Heart left ventricle (tissue), 16 donors: Measurements from ENCODE around the gene SRPX. TPM values are rescaled to one million over a fixed set of nuclear protein-coding genes. Genes with fewer than 3 reads are reported as not detected.

ENCODE experiments used
- ATAC-seq, 4 donors: fragments of 200-7000 bp; cut with Tn5 transposase; one replicate each; pipeline ENCODE4 v1.9.1; 2020 to 2022; ENCODE audit warnings: moderate library complexity in 4 of 4, mild to moderate bottlenecking in 3 of 4, moderate number of reproducible peaks in 1 of 4
- DNase-seq, 5 donors: peaks; one replicate each; pipeline ENCODE4 v3.0.0-alpha.2; 2020
- H3K27ac ChIP-seq, 12 donors: fragments of 200-600 bp; sonication (generic) in 4 of 12; one replicate each; pipeline versions ENCODE4 v1.5.0 to v1.8.0; 2016 to 2022; ENCODE audit warnings: mild to moderate bottlenecking in 2 of 12
- H3K27me3 ChIP-seq, 9 donors: fragments of 200-600 bp; sonication (generic) in 2 of 9; one replicate each; pipeline versions ENCODE4 v1.5.1 to v1.8.0; 2016 to 2022; ENCODE audit warnings: mild to moderate bottlenecking in 3 of 9
- H3K36me3 ChIP-seq, 9 donors: fragments of 200-600 bp; sonication (generic) in 2 of 9; one replicate each; pipeline versions ENCODE4 v1.5.0 to v1.8.0; 2018 to 2022; ENCODE audit warnings: mild to moderate bottlenecking in 2 of 9
- H3K4me1 ChIP-seq, 12 donors: fragments of 200-600 bp; sonication (generic) in 4 of 12; one replicate each; pipeline versions ENCODE4 v1.5.0 to v1.8.0; 2016 to 2022; ENCODE audit warnings: mild to moderate bottlenecking in 3 of 12
- H3K4me3 ChIP-seq, 12 donors: fragments of 200-600 bp; sonication (generic) in 4 of 12; one replicate each; pipeline versions ENCODE4 v1.5.0 to v1.8.0; 2017 to 2022; ENCODE audit warnings: mild to moderate bottlenecking in 9 of 12, moderate library complexity in 4 of 12
- H3K9me3 ChIP-seq, 12 donors: fragments of 200-600 bp; sonication (generic) in 4 of 12; one replicate each; pipeline versions ENCODE4 v1.5.0 to v1.8.0; 2016 to 2022; ENCODE audit warnings: mild to moderate bottlenecking in 1 of 12
- POLR2A ChIP-seq, 2 donors: fragments of 450-650 bp; IDR thresholded peaks; one replicate each; pipeline ENCODE4 v1.6.1; 2017; ENCODE audit warnings: antibody characterized with exemption in 2 of 2, mild to moderate bottlenecking in 2 of 2, moderate library complexity in 2 of 2
- WGBS, 4 donors: extraction: QIAGEN DNeasy Blood & Tissue Kit in 2 of 4; methylation state at CpG; one replicate each; pipeline versions ENCODE4 v1.1.5 to v1.1.7; 2013 to 2018; 5-methylcytosine and 5-hydroxymethylcytosine counted together
- intact Hi-C, 10 donors: fragments of 100-400 bp; cut with DNase I; formaldehyde crosslinking; loops; one replicate each; pipeline versions ENCODE4 v1.11.1 to v1.14.2; 2022
- polyA plus RNA-seq, 2 donors: library from polyadenylated mRNA; stranded (reverse); fragments of 200-250 nt; gene quantifications; one replicate each; pipeline ENCODE4 v1.2.3, GENCODE V29; 2013
- total RNA-seq, 9 donors: library from RNA; depleted of rRNA in 2 of 9; stranded (reverse); fragments of >200 nt in 2 of 9; fragmentation: NEBNext Ultra II Directional in 3 of 9; extraction: Animal tissue kit (Norgen Biotek cat#: 25700) in 3 of 9; gene quantifications; one replicate each; pipeline versions ENCODE4 v1.1.0 to v1.2.4, GENCODE V29; 2016 to 2023
- TF ChIP-seq, protein P1 (sequence below), 12 donors: fragments of 200-600 bp; sonication (generic) in 4 of 12; IDR thresholded peaks; one replicate each; pipeline versions ENCODE4 v1.5.0 to v1.8.0; 2018 to 2022; ENCODE audit warnings: antibody characterized with exemption in 12 of 12, mild to moderate bottlenecking in 5 of 12
- donor health status: ischemic (EF 13 %, LVEDD 7.1; RV severe dilation, severe dysfunction).
- donor health status: healthy with polysubstance abuse.
- donor health status: DM: no; HTN: yes; CAD: no.
- donor health status: DM: no; HTN: no; CAD: no.
- donor health status: ischemic (EF 25% LVEDD 6.9; RV normal size, moderate dysfunction).
- donor health status: ischemic (EF 25% LVEDD 5.7; RV mildly dilated, moderate dysfunction).
- donor health status: healthy.
- donor health status: DM: yes; HTN: yes; CAD: no.
- donor health status: ischemic (EF 35%, LVEDD 5.7; RV mildly dilated, moderate dysfunction).
- donor health status: nonischemic (EF 11% LVEDD 7.7; RV severe dilation, severe dysfunction).
- donor health status: DM: yes; HTN: yes; CAD: no.
- donor health status: PGD.
- donor health status: ischemic (EF 29% LVEDD 5.4; RV normal size, mild dysfunction).
- donor health status: nonischemic (EF 23%, LVEDD 6.1; RV moderate dilation, normal function).

Gene SRPX
- total and polyA plus RNA-seq, 11 donors = 38.2 to 137 (median 53.8) TPM

DNA sequence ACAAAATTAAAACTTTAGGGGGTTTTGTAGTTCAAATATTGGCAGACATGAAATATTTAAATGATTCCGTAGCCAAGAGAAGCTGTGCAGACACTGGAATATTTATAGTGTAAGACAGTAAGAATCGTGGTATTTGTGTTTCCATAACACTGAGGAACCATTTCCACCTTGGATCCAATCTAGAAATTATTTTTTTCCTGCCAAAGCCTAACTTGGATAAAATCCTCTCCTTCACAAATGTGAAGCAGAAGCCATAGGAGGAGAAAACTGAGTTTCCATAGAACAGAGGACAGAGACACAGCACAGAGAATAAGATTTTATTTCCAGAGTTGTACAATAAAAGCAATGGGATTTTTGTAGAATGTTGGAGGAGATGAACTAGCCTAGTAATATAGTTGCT lies 19.9 kb upstream of the SRPX start:
- Histone ChIP-seq H3K27ac (no peak overlapping the region), H3K36me3 (no peaks in the 10 kb centered on the region), H3K27me3 (peaks cover 0 to 8% (median 0%) of the 10 kb centered on the region in 9 donors), H3K4me3 (no peak overlapping the region), H3K4me1 (no peaks in the 10 kb centered on the region), H3K9me3 (no peaks in the 10 kb centered on the region)
- ATAC-seq = no peak
- no peak for DNase-seq
- intact Hi-C loops = no loop called here
- 72 to 93% (median 76%) methylated on average over 2 of the region's 2 CpGs for WGBS, 4 donors
- TF ChIP-seq, protein P1, sequence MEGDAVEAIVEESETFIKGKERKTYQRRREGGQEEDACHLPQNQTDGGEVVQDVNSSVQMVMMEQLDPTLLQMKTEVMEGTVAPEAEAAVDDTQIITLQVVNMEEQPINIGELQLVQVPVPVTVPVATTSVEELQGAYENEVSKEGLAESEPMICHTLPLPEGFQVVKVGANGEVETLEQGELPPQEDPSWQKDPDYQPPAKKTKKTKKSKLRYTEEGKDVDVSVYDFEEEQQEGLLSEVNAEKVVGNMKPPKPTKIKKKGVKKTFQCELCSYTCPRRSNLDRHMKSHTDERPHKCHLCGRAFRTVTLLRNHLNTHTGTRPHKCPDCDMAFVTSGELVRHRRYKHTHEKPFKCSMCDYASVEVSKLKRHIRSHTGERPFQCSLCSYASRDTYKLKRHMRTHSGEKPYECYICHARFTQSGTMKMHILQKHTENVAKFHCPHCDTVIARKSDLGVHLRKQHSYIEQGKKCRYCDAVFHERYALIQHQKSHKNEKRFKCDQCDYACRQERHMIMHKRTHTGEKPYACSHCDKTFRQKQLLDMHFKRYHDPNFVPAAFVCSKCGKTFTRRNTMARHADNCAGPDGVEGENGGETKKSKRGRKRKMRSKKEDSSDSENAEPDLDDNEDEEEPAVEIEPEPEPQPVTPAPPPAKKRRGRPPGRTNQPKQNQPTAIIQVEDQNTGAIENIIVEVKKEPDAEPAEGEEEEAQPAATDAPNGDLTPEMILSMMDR (IDR thresholded peaks at IDR 0.05) = no peak
- TF ChIP-seq POLR2A (IDR thresholded peaks at IDR 0.05) = no peak

DNA sequence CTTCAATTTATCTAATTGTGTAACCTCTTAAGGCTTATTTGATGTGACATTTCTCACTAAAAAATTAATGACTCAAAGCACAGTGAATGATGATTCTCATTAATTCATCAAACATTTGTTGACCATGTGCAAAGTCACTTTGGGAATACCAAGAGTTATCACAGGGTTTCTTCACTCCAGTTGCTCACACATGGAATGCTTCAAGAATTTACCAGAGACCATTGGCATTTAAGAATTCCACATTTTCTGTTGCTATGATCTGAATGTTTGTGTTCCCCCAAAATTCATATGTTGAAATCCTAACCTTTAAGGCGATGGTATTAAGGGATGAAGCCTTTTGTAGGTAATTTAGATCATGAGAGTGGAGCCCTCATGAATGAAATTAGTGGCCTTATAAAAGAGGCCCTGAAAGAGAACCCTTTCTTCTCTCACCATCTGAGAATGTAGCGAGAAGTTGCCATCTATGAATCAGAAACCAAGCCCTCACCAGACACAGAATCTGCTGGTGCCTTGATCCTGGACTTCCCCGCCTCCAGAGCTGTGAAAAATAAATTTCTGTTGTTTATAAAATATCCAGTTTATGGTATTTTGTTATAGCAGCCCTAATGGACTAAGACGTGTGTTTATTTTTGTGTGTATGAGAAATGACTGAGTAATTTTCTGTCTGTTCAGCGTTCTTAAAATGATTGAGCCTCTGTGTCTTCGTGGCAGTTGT lies 16.4 kb upstream of the SRPX start:
- Histone ChIP-seq H3K27ac (no peak overlapping the region), H3K9me3 (no peaks in the 10 kb centered on the region), H3K27me3 (peaks cover 0 to 3% (median 0%) of the 10 kb centered on the region in 9 donors), H3K36me3 (no peaks in the 10 kb centered on the region), H3K4me3 (no peak overlapping the region), H3K4me1 (peaks cover 0 to 17% (median 0%) of the 10 kb centered on the region in 12 donors)
- 70 to 97% (median 83%) methylated on average over 6 of the region's 6 CpGs for WGBS, 4 donors
- intact Hi-C loops = no loop called here
- TF ChIP-seq POLR2A (IDR thresholded peaks at IDR 0.05) = no peak
- TF ChIP-seq, protein P1 (IDR thresholded peaks at IDR 0.05) = no peak
- DNase-seq (no peak), ATAC-seq (no peak)

DNA sequence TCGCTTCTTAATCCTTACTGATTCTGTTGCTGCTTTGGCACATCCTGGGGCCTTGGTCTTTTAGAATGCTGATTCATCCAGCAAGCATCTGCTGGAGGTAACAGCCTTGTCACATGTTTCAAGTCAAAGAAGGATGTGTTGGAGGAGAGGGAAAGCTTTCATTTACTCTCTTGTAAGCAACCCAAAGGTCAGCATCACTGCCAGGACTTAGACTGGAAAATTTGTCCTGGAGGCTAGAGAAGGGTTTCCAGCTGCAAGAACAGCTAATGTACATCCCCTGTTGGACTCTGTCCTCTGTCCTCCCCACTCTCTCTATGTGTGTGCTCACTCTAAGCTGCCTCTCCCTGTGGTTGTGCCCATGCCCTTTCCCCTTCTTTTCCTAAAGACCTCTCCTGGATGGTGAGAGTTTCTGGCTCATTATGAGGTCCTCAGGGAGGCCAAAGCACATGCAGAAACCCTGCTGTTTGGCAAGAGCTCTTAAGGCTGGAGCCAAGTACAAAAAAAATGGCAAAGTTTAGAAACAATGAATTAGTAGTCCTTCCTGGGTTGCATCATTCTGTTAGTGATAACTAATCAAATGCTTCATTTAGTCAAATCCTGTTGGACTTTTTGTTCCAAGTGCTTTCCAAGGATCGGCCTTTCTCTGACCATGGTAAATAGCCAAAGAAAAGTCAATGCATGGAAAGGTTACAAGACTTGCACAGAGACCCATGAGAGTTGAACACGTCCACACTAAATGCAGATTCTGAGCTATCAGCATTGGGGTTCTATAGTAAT lies 13.4 kb upstream of the SRPX start:
- Histone ChIP-seq H3K4me3 (no peak overlapping the region), H3K9me3 (no peaks in the 10 kb centered on the region), H3K4me1 (peaks cover 0 to 17% (median 0%) of the 10 kb centered on the region in 12 donors), H3K27ac (peak overlapping the region in 5 of 12 donors; percentile 20 to 59 (median 50)), H3K27me3 (peaks cover 0 to 4% (median 0%) of the 10 kb centered on the region in 9 donors), H3K36me3 (no peaks in the 10 kb centered on the region)
- WGBS, 4 donors = 30 to 48% (median 42%) methylated on average over 3 of the region's 3 CpGs
- ATAC-seq = peak; percentile 62 to 83 (median 79)
- peak in 2 of 5 donors; percentile 16 to 20 for DNase-seq
- TF ChIP-seq, protein P1 (IDR thresholded peaks at IDR 0.05) = no peak
- TF ChIP-seq POLR2A (IDR thresholded peaks at IDR 0.05) = no peak
- intact Hi-C loops = no loop called here

DNA sequence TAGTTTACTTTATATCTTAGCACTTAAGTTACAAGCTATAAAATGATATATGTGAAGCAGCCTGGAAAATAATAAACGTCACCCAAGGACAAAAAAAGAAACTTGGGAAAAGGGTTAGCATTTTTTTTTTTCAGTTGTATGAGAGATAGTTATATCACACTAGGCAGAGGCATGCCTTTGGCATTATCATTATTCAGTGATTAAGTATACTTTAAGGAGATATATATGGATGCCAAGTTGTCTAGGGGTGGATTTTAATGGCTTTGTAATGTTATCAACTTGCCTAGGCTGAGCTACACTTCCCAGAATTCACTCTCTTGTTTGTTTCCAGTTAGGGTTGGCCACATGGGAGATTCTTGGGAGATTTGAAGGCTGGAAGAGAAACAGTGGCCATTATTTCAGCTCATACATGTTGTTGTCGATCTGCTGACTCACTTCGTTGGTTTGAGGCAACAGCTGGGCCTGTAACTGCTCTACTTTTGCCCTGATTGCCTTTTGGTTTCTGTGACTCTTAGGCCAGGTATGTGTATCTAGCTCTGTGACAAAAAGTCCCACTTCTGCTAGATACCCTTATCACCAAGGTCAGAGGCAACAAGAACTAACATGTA lies 11.5 kb upstream of the SRPX start:
- Histone ChIP-seq H3K36me3 (no peaks in the 10 kb centered on the region), H3K4me3 (no peak overlapping the region), H3K27me3 (peaks cover 0 to 4% (median 0%) of the 10 kb centered on the region in 9 donors), H3K4me1 (peaks cover 0 to 17% (median 0%) of the 10 kb centered on the region in 12 donors), H3K27ac (peak overlapping the region in 5 of 12 donors; percentile 1 to 74 (median 34)), H3K9me3 (no peaks in the 10 kb centered on the region)
- intact Hi-C loops = no loop called here
- DNase-seq = no peak
- TF ChIP-seq POLR2A (IDR thresholded peaks at IDR 0.05) = no peak
- TF ChIP-seq, protein P1 (IDR thresholded peaks at IDR 0.05) = no peak
- WGBS, 4 donors = 44 to 59% (median 50%) methylated on average over 3 of the region's 3 CpGs
- ATAC-seq = peak in 3 of 4 donors; percentile 46 to 66 (median 66)
